Neural progenitor cell (in vitro differentiated cells): ENCODE results near the gene CYP4X1. TPM values are rescaled to one million over a fixed set of nuclear protein-coding genes. Genes with fewer than 3 reads are reported as not detected.

Experiments used
- DNase-seq: peaks from one replicate; pipeline ENCODE4 v3.0.0-alpha.2; 2016; ENCODE audit warnings: low spot score
- H2AFZ ChIP-seq: fragments of 200-600 bp; sonication (generic); replicated peaks from 2 replicates; pipeline ENCODE4 v1.6.1; 2016; ENCODE audit warnings: antibody characterized with exemption
- H3F3A ChIP-seq: fragments of 200-600 bp; sonication (generic); 2 replicates; pipeline ENCODE4 v1.6.1; 2016; ENCODE audit warnings: antibody characterized with exemption, low read depth
- H3K27ac ChIP-seq: fragments of 200-600 bp; sonication (generic); 2 replicates; pipeline ENCODE4 v1.5.1; 2016; ENCODE audit warnings: mild to moderate bottlenecking
- H3K27me3 ChIP-seq: fragments of 200-600 bp; sonication (generic); 2 replicates; pipeline ENCODE4 v1.6.1; 2016; ENCODE audit warnings: mild to moderate bottlenecking, moderate library complexity
- H3K36me3 ChIP-seq: fragments of 200-600 bp; sonication (generic); 2 replicates; pipeline ENCODE4 v1.5.1; 2016
- H3K4me1 ChIP-seq: fragments of 200-600 bp; sonication (generic); 2 replicates; pipeline ENCODE4 v1.6.1; 2016; ENCODE audit warnings: mixed run types
- H3K4me2 ChIP-seq: fragments of 200-600 bp; sonication (generic); 2 replicates; pipeline ENCODE4 v1.6.1; 2016
- H3K4me3 ChIP-seq: fragments of 200-600 bp; sonication (generic); 2 replicates; pipeline ENCODE4 v1.5.1; 2016
- H3K79me2 ChIP-seq: fragments of 200-600 bp; sonication (generic); 2 replicates; pipeline ENCODE4 v1.6.1; 2016; ENCODE audit warnings: low read depth
- H3K9ac ChIP-seq: fragments of 200-600 bp; sonication (generic); 2 replicates; pipeline ENCODE4 v1.6.1; 2016
- H3K9me3 ChIP-seq: fragments of 200-600 bp; sonication (generic); 2 replicates; pipeline ENCODE4 v1.5.1; 2016; ENCODE audit warnings: low read depth
- H4K20me1 ChIP-seq: fragments of 200-600 bp; sonication (generic); 2 replicates; pipeline ENCODE4 v1.6.1; 2016; ENCODE audit warnings: low read depth
- H3K27ac Mint-ChIP-seq: 3 replicates; pipeline ENCODE4 v1.8.0; 2021; ENCODE audit warnings: mixed read lengths
- H3K27me3 Mint-ChIP-seq: 2 replicates; pipeline ENCODE4 v1.8.0; 2022; ENCODE audit warnings: low read depth, mild to moderate bottlenecking, inconsistent platforms, moderate library complexity, mixed read lengths; ENCODE audit not compliant: insufficient read depth
- H3K36me3 Mint-ChIP-seq: 3 replicates; pipeline ENCODE4 v1.8.0; 2021; ENCODE audit warnings: mixed read lengths
- H3K4me1 Mint-ChIP-seq: 3 replicates; pipeline ENCODE4 v1.8.0; 2021; ENCODE audit warnings: mixed read lengths
- H3K4me3 Mint-ChIP-seq: 3 replicates; pipeline ENCODE4 v1.8.0; 2021; ENCODE audit warnings: mild to moderate bottlenecking, moderate library complexity, mixed read lengths
- H3K9me3 Mint-ChIP-seq: 3 replicates; pipeline ENCODE4 v1.8.0; 2020; ENCODE audit warnings: mixed read lengths
- CTCF ChIP-seq: fragments of 200-600 bp; sonication (generic); IDR thresholded peaks from 2 replicates; pipeline ENCODE4 v1.5.1; 2017; ENCODE audit warnings: antibody characterized with exemption, mild to moderate bottlenecking
- EZH2 ChIP-seq: fragments of 200-600 bp; sonication (generic); IDR thresholded peaks from 2 replicates; pipeline ENCODE4 v1.6.1; 2017; ENCODE audit warnings: antibody characterized with exemption, mild to moderate bottlenecking, moderate library complexity
- EZH2phosphoT487 ChIP-seq: fragments of 200-600 bp; sonication (generic); IDR thresholded peaks from 2 replicates; pipeline ENCODE4 v1.6.1; 2017; ENCODE audit warnings: antibody characterized with exemption
- total RNA-seq: library from RNA; depleted of rRNA; stranded (reverse); fragments of >200 nt; gene quantifications from 2 replicates; pipeline ENCODE4 v1.2.3, GENCODE V29; 2015; ENCODE audit warnings: low replicate concordance

Gene CYP4X1
- total RNA-seq, 1 donor from 2014 or later = 0.17 TPM

- no peaks in the 10 kb centered on the region for H3K4me1 ChIP-seq
- no peaks in the 10 kb centered on the region for H4K20me1 ChIP-seq
- H3K79me2 ChIP-seq = no peaks in the 10 kb centered on the region
- no peak for DNase-seq
- Mint-ChIP-seq H3K36me3 (no peaks in the 10 kb centered on the region), H3K4me1 (no peaks in the 10 kb centered on the region), H3K27me3 (no peaks in the 10 kb centered on the region), H3K9me3 (no peaks in the 10 kb centered on the region), H3K4me3 (no peak overlapping the region), H3K27ac (no peak overlapping the region)
- TF ChIP-seq CTCF = no peak
- TF ChIP-seq EZH2phosphoT487 = no peak
- TF ChIP-seq EZH2 = no peak
- H3K9me3 ChIP-seq = no peaks in the 10 kb centered on the region
- H3K27ac ChIP-seq = no peak overlapping the region
- no peak overlapping the region for H3K4me3 ChIP-seq
- no peak overlapping the region for H3K4me2 ChIP-seq
- H2AFZ ChIP-seq = no peak overlapping the region
- H3K36me3 ChIP-seq = no peaks in the 10 kb centered on the region
- H3K9ac ChIP-seq = no peak overlapping the region
- H3K27me3 ChIP-seq = no peaks in the 10 kb centered on the region
- H3F3A ChIP-seq = no peaks in the 10 kb centered on the region
Measured at GRCh38 chr1:47031585-47031984, 8.1 kb downstream of the CYP4X1 start.

- no peak for DNase-seq
Measured at GRCh38 chr1:47036764-47037163, 13.3 kb downstream of the CYP4X1 start.

GRCh38 chr1:47059376-47059775, 35.9 kb downstream of the CYP4X1 start:
- no peak overlapping the region for H2AFZ ChIP-seq
- no peak overlapping the region for H3K4me3 Mint-ChIP-seq
- no peak overlapping the region for H3K27ac ChIP-seq
- no peaks in the 10 kb centered on the region for H3K36me3 Mint-ChIP-seq
- no peaks in the 10 kb centered on the region for H3K79me2 ChIP-seq
- H3K36me3 ChIP-seq = no peaks in the 10 kb centered on the region
- no peaks in the 10 kb centered on the region for H3K9me3 ChIP-seq
- H3K27me3 Mint-ChIP-seq = no peaks in the 10 kb centered on the region
- H3F3A ChIP-seq = no peaks in the 10 kb centered on the region
- H3K27ac Mint-ChIP-seq = no peak overlapping the region
- H3K4me1 Mint-ChIP-seq = no peaks in the 10 kb centered on the region
- H3K4me2 ChIP-seq = no peak overlapping the region
- no peaks in the 10 kb centered on the region for H3K4me1 ChIP-seq
- H3K27me3 ChIP-seq = peaks cover 12% of the 10 kb centered on the region
- no peaks in the 10 kb centered on the region for H4K20me1 ChIP-seq
- peaks cover 2% of the 10 kb centered on the region for H3K9me3 Mint-ChIP-seq
- no peak overlapping the region for H3K4me3 ChIP-seq
- no peak overlapping the region for H3K9ac ChIP-seq
- DNase-seq = no peak
- TF ChIP-seq EZH2phosphoT487 (no peak), CTCF (no peak), EZH2 (no peak)

More at GRCh38 chr1:47036764-47037163, 13.3 kb downstream of the CYP4X1 start:
- Histone ChIP-seq H3K9ac (no peak overlapping the region), H3K4me3 (no peak overlapping the region), H3K27me3 (peaks cover 18% of the 10 kb centered on the region), H3K79me2 (no peaks in the 10 kb centered on the region), H3F3A (no peaks in the 10 kb centered on the region), H3K9me3 (no peaks in the 10 kb centered on the region), H3K36me3 (no peaks in the 10 kb centered on the region), H3K27ac (no peak overlapping the region), H4K20me1 (no peaks in the 10 kb centered on the region), H3K4me1 (no peaks in the 10 kb centered on the region), H2AFZ (no peak overlapping the region), H3K4me2 (no peak overlapping the region)
- H3K27me3 Mint-ChIP-seq = no peaks in the 10 kb centered on the region
- no peaks in the 10 kb centered on the region for H3K4me1 Mint-ChIP-seq
- no peak overlapping the region for H3K4me3 Mint-ChIP-seq
- no peak for TF ChIP-seq EZH2phosphoT487
- no peak for TF ChIP-seq EZH2
- no peak for TF ChIP-seq CTCF
- no peak overlapping the region for H3K27ac Mint-ChIP-seq
- no peaks in the 10 kb centered on the region for H3K9me3 Mint-ChIP-seq
- no peaks in the 10 kb centered on the region for H3K36me3 Mint-ChIP-seq
